ENCODE data around the gene DDX42.

The DDX42 gene

DNA sequence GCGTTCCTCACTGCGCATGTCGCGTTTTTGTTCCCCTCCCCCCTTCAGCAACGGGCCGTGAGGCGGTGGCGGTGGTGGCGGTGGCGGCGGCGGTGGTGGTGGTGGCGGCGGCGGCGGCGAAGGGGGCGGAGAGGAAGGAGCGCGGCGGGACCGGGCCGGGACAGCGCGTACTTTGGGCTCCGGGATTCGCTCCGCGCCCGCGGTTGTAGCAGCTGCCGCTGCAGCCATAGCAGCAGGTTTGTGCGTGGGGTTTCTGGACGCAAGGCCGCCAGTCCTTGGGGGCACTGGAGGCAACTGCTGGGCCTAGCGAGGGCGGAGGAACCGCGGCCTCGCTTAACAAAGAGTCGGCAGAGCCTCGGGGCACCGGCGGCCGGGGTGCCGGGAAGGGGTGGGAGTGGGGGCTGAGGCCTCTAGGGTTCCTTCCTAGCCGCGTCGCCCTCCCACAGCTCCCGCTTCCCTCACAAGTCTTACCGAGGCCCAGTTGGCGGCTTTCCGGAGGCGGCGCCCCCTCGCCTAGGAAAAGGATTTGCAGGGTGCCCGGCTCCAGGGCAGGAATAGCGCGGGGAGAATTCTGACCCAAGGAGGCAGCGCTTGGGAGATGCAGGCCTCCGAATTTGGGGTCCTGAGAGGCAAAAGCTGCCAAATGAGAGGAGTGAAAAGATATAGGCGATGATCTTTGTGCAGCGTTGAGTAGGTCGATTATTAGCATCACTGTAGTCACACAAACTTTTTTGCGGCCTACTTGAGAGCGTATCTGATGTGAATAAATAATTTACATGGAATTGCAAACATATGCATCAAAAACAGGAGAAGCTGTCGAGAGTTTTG, at the start of gene DDX42:
TSS of gene DDX42 (plus strand) at position 30 of the 828 bp plus-strand sequence. CDS start 12,880 bp downstream, outside the sequence.
- peak; percentile 53 for DNase-seq (ENCODE audit: low spot score)

DNA sequence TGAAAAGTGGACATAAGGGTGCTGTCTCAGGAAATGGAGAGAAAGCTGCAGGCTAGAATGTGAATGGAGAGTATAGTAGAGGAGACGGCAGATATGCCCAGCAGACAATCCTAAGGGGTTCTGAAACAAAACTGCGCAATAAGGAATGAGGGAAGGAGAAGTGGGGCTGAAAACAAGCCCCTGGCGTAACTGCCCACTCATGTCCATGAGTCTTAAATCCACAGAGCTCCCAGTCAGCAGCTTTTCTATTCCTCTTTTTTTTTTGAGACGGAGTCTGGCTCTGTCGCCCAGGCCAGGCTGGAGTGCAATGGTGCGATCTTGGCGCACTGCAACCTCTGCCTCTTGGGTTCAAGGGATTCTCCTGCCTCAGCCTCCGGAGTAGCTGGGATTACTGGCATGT, 38.3 kb upstream of the DDX42 start:
- no peak for DNase-seq (ENCODE audit: low spot score)

DNA sequence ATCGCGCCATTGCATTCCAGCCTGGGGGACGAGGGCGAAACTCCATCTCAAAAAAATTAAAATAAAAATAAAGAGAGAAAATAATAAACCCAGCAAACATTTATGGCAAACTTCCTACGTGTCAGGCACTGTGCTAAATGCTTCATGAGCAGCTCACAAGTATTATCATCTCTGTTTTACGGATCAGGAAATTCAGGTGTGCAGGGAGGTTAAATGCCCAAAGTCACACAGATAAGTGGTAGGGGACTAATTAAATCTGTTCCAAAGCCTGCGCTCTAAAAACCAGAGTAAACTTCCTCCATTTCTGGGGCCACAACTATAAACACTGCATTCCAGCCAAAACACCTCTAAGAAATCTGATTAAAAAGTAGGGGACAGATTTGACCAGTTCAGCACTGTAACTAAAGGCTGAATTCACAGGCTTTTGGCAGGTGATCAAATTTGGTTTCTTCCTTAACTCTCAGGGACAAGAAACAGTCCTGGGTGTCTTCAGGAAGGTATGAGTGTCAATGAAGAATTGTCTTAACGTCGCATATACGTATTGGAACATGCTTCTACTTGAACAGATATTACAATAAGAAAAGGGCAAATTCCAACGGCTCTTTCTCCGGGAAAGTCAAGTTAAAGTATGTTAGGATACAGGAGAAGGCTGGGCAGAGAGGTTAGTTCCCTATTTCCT, 33.4 kb upstream of the DDX42 start:
- no peak for DNase-seq (ENCODE audit: low spot score)

- DNase-seq (ENCODE audit: low spot score) = no peak
These were observed 32.9 kb upstream of the DDX42 start for GRCh38 chr17:63741143-63741407.

DNA sequence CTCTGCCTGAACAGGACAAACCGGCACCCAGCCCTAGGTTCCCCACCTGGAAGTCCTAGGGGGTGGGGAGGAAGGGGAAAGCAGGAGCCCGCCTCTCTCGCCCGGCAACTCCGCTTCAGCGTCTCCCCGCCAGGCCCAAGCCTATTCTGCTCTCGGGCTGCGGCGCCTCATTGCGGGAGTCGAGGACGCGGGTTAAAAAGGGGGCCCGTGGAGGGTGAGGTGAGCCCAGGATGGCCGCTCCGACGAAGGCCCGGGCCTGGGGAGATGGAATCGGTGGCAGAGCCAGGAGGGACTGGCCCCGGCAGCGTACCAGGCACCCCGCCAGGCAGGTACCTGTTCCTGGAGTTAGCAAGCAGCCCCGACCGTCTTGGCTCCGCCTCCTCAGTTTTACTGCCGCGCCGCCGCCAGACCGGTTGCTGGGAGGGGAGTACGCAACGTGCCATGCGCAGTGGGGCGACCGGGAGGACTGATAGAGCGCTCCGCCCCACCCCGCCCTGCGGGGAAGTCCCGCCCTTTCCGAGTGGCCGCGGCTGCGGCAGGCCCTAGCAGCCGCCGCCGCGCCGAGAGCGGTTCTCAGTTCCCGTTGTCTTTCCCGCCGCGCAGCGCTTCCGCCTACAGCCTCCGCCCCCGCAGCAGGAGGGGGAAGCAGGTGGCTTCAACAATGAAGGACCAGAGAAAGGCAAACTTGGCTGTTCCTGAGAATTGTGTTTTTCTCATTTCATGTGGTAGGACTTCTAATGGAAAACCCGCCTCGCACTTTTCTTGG, 32.4 kb upstream of the DDX42 start, which contains the start of gene STRADA:
TSS of gene STRADA (minus strand) at position 392 of the 766 bp plus-strand sequence. CDS start 13,430 bp downstream, outside the sequence.
- peak; percentile 92 for DNase-seq (ENCODE audit: low spot score)

DNA sequence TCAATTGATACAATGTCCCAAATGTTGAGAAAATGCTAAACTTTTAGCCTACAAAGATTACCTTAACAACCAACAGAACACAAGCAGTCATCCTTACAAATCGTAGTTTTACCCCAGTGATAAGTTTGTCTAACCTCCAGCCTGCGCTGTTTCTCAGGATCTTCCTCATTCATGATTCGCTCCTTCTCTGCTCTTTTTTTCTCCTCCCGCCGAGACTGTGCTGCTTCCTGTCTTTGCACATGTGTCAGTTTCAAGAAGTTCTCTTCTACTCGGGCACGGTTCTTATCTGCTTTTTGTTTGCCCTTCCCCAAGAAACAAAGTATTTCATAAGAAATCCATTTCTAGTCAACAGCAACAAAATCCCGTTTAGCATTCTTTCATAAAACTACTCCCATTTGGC, 22.2 kb upstream of the DDX42 start:
- DNase-seq (ENCODE audit: low spot score) = no peak

DNA sequence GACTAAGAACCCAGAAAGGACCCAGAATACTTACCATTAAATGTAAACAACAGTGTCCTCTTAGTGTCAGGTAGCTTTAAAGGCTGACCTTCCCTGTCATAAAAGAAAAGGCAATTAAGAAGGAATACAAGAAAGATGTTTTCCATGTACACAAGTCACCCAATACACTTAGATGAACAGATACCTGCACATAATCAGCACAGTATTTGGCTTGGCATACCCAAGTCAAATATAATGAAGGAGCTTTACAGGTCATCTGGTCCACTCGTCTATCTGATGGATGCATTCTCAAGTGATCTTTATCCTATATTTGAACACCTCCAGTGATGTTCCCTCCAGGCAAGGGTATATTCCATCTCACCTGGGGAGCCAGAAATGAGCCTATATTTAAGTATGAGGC, 21.3 kb upstream of the DDX42 start:
- DNase-seq (ENCODE audit: low spot score) = no peak

- DNase-seq (ENCODE audit: low spot score) = no peak
These were observed 20.8 kb upstream of the DDX42 start for GRCh38 chr17:63753215-63753614.

DNA sequence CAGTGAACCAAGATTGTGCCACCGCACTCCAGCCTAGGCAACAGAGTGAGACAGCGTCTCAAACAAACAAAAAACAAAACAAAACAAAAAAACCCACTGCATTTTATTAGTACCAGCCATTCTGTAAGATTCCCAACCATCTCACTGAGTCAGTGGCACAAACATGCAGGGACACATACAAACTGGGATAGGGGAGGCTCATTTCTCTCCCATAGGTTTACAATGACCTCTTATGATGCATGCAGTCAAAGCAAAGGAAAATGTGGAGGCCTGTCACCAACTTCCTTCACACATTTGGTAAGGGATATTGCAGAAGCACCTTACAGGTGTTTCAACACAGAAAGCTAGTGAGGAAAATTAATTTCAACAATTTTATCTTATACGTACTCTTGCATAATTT, 19.9 kb upstream of the DDX42 start:
- no peak for DNase-seq (ENCODE audit: low spot score)

GRCh38 chr17:63758428-63758827, 15.5 kb upstream of the DDX42 start:
- no peak for DNase-seq (ENCODE audit: low spot score)

- DNase-seq (ENCODE audit: low spot score) = no peak
These were observed 13.0 kb upstream of the DDX42 start for GRCh38 chr17:63760771-63761539.

DNA sequence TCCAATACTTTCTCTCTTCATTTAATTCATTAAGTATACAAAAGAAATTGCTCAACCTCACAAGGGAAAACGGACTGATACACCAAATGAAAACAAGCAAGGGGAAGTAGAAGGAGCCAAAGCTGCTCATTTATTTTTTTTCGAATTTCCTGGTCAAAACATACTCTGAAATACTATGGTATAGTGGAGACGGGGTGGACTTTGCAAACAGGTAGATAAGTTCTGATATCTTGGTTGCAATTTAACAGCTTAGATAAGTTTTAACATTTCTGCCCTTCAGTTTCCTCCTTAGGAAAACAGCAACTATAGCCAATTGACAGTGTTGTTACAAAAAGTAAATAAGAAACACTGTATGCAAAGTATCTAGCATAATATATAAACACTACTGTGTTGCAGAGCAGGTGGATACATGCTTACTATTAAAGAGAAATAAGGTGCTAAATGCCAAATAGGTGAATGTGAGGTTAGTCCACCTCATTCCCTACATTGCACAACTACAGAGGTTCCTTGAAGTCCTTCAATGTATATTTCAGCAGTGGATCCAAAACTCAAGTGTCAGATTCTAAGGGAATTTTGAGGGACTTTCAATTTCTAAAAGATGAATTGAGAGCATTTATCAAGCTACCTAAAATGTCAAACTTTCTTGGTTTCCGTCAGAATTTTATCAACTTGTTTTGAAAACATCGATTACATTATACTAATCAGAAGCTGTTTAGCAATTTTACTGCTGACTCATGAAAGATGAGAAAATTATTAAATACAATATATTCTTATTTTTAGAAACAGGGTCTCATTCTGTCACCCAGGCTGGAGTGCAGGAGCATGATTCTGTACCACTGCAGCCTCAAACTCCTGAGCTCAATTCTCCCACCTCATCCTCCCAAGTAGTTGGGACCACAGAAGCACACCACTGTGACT, 11.6 kb upstream of the DDX42 start:
- no peak for DNase-seq (ENCODE audit: low spot score)

- no peak for DNase-seq (ENCODE audit: low spot score)
These were observed 9.3 kb upstream of the DDX42 start for GRCh38 chr17:63764716-63765115.

GRCh38 chr17:63766754-63767153, 7.2 kb upstream of the DDX42 start:
- no peak for DNase-seq (ENCODE audit: low spot score)

DNA sequence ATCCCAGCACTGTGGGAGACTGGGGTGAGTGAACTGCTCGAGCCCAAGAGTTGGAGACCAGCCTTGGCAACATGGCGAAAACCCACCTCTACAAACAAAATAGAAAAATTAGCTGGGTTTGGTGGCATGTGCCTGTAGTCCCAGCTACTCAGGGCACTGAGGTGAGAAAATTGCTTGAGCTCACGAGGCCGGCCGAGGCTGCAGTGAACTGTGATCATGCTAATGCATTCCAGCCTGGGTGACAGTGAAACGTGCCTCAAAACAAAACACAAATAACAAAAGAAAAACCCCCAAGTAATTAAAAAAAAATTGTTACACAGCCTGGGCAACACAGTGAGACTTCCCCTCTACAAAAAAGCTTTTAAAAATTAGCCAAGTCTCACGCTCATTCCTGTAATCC, 5.5 kb upstream of the DDX42 start:
- DNase-seq (ENCODE audit: low spot score) = no peak

GRCh38 chr17:63772801-63773271, 1.1 kb upstream of the DDX42 start:
- no peak for DNase-seq (ENCODE audit: low spot score)

GRCh38 chr17:63773272-63774140, 464 bp upstream of the DDX42 start, which contains the start of gene CCDC47:
Gene CCDC47, minus strand, starts transcription at chr17:63773597. Its CDS starts 7,422 bp downstream, at chr17:63766175.
- DNase-seq (ENCODE audit: low spot score) = peak; percentile 97

- no peak for DNase-seq (ENCODE audit: low spot score)
These were observed 947 bp downstream of the DDX42 start for GRCh38 chr17:63774969-63775265.

- no peak for DNase-seq (ENCODE audit: low spot score)
These were observed 1.4 kb downstream of the DDX42 start for GRCh38 chr17:63775420-63775819.

DNA sequence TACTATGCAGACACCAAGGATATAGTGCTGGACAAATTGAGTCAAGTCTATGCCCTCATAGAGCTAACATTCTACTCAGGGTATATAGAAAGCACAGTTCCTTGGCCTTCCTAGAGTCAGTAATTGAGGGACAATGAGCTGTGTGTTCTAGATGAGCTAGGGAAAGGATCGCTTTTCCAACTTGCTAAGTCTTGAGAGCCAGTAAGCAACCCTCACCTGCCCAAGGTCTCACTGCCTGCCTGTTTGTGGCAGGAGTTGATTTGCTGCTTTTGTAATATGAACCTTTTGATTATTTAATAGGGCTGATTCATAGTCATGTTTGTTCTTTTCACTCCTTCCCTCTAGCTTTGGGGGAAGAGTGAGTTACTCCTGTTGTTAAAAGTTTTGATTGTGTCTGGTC, 6.5 kb downstream of the DDX42 start:
- DNase-seq (ENCODE audit: low spot score) = no peak

Data from HuH-7.5 (cell line).